HG03045 (cell line): ENCODE measurements around the gene ZNF681.
"Not testable (repeated sequence)": the region's sequence is repeated elsewhere in the genome, so short reads cannot be mapped to it uniquely, and the experiment has no call there.

Experiments used
- ATAC-seq: cut with Tn5 transposase; IDR thresholded peaks from one replicate; pipeline ENCODE4 v1.9.1; 2021; ENCODE audit warnings: mild to moderate bottlenecking, moderate library complexity; ENCODE audit not compliant: unreplicated experiment

The ZNF681 gene

GRCh38 chr19:23698711-23699520, 59.8 kb downstream of the ZNF681 start:
- ATAC-seq = no peak

- not testable (repeated sequence) for ATAC-seq
Measured at GRCh38 chr19:23692937-23693336, 65.8 kb downstream of the ZNF681 start.
